GM12878 (cell line): ENCODE results near the gene UNC13D. TPM values are rescaled to one million over a fixed set of nuclear protein-coding genes. Genes with fewer than 3 reads are reported as not detected.

Source experiments
- ATAC-seq: fragments of 200-7000 bp; cut with Tn5 transposase; 3 replicates; pipeline ENCODE4 v1.9.1; 2020; ENCODE audit warnings: mild to moderate bottlenecking, moderate library complexity
- BruUV-seq: library from RNA; stranded (reverse); fragments of 400-500 nt; replicated peaks from 2 replicates; lab custom pipeline; 2021; lab: Mats Ljungman, UMichigan
- CTCF ChIA-PET: fragments of 300-600 bp; sonication (Branson Sonifier 250); formaldehyde crosslinking; extraction: SDS; loops from one replicate; lab custom pipeline; 2021; ENCODE audit warnings: inconsistent platforms; lab: Yijun Ruan, JAX
- POLR2A ChIA-PET: fragments of 350-600 bp; formaldehyde crosslinking; extraction: SDS; loops from one replicate; lab custom pipeline; 2021; ENCODE audit warnings: inconsistent platforms; lab: Charles Lee
- RAD21 ChIA-PET: fragments of 300-600 bp; sonication (Branson Sonifier 250); formaldehyde crosslinking; loops from one replicate; lab custom pipeline; 2023; ENCODE audit warnings: antibody characterized with exemption; ENCODE audit not compliant: unreplicated experiment; lab: Charles Lee
- SMC1A ChIA-PET: fragments of 300-600 bp; sonication (Branson Sonifier 250); formaldehyde crosslinking; loops from one replicate; lab custom pipeline; 2023; ENCODE audit not compliant: unreplicated experiment, uncharacterized antibody; lab: Charles Lee
- DNase-seq: peaks from one replicate; pipeline ENCODE4 v3.0.0-alpha.2; 2011; ENCODE audit warnings: low read depth, low spot score
- FAIRE-seq: peaks from 3 replicates; lab custom pipeline; 2011; peaks lifted over from hg19 to GRCh38; lab: Jason Lieb, UNC
- H2AFZ ChIP-seq: 2 replicates; pipeline ENCODE4 v1.6.0; 2011; ENCODE audit warnings: low read depth, low read length, control low read depth; ENCODE audit not compliant: control insufficient read depth
- H3K27ac ChIP-seq: 2 replicates; pipeline ENCODE4 v1.5.1; 2011; ENCODE audit warnings: control low read depth; ENCODE audit not compliant: control insufficient read depth, insufficient read depth
- H3K27me3 ChIP-seq, 2 experiments: replicated peaks in 1 of 2; 2 replicates each; pipeline versions ENCODE4 v1.6.0 to v1.6.1; 2011; ENCODE audit warnings: low read length in 1 of 2; ENCODE audit not compliant: control insufficient read depth in 2 of 2, insufficient read depth in 2 of 2
- H3K36me3 ChIP-seq, 2 experiments: 2 replicates each; pipeline ENCODE4 v1.5.1; 2011; ENCODE audit warnings: low read length in 1 of 2; ENCODE audit not compliant: control insufficient read depth in 2 of 2, insufficient read depth in 2 of 2
- H3K4me1 ChIP-seq: 2 replicates; pipeline ENCODE4 v1.6.1; 2011; ENCODE audit warnings: mild to moderate bottlenecking, low read length, moderate library complexity, mixed read lengths; ENCODE audit not compliant: control insufficient read depth, insufficient read depth
- H3K4me2 ChIP-seq: 2 replicates; pipeline ENCODE4 v1.6.0; 2011; ENCODE audit warnings: control low read depth; ENCODE audit not compliant: control insufficient read depth, insufficient read depth
- H3K4me3 ChIP-seq: fragments of 200-600 bp; sonication (generic); 2 replicates; pipeline ENCODE4 v1.5.1; 2016
- H3K79me2 ChIP-seq: 2 replicates; pipeline ENCODE4 v1.6.0; 2011; ENCODE audit warnings: low read length; ENCODE audit not compliant: control insufficient read depth, insufficient read depth
- H3K9ac ChIP-seq: 2 replicates; pipeline ENCODE4 v1.8.0; 2011; ENCODE audit warnings: low read length, control low read depth, mixed read lengths; ENCODE audit not compliant: control insufficient read depth, insufficient read depth
- H3K9me3 ChIP-seq: replicated peaks from 3 replicates; pipeline ENCODE4 v1.5.1; 2011; ENCODE audit warnings: mild to moderate bottlenecking, low read length; ENCODE audit not compliant: control insufficient read depth, insufficient read depth
- H4K20me1 ChIP-seq: 2 replicates; pipeline ENCODE4 v1.6.0; 2011; ENCODE audit not compliant: control insufficient read depth, insufficient read depth
- ASH2L ChIP-seq: fragments of 300-600, 200-600 bp; sonication (generic); IDR thresholded peaks from 2 replicates; pipeline ENCODE4 v1.6.1; 2017; ENCODE audit warnings: low read depth, mild to moderate bottlenecking, borderline replicate concordance
- FOS ChIP-seq: IDR thresholded peaks from 3 replicates; pipeline ENCODE4 v1.6.1; 2011; ENCODE audit warnings: borderline replicate concordance; ENCODE audit not compliant: insufficient read length; ENCODE audit errors: extremely low read depth
- JUND ChIP-seq: IDR thresholded peaks from 2 replicates; pipeline ENCODE4 v1.6.1; 2012; ENCODE audit warnings: low read depth, mild to moderate bottlenecking, low read length, improper control_type of control experiment, moderate library complexity
- MXI1 ChIP-seq: fragments of 150-350 bp; IDR thresholded peaks from 2 replicates; pipeline ENCODE4 v1.6.1; 2011; ENCODE audit warnings: low read depth, mild to moderate bottlenecking, inconsistent platforms, low read length, improper control_type of control experiment
- NFXL1 ChIP-seq: fragments of 450-650 bp; IDR thresholded peaks from 2 replicates; pipeline ENCODE4 v1.6.1; 2017; ENCODE audit warnings: antibody characterized with exemption, mild to moderate bottlenecking, borderline replicate concordance
- POLR2A ChIP-seq: IDR thresholded peaks from 2 replicates; pipeline ENCODE4 v1.6.1; 2011; ENCODE audit warnings: low read depth, mild to moderate bottlenecking, low read length
- POU2F2 ChIP-seq: IDR thresholded peaks from 3 replicates; pipeline ENCODE4 v1.6.1; 2011; ENCODE audit warnings: low read depth, mild to moderate bottlenecking, low read length, borderline replicate concordance
- RBBP5 ChIP-seq: fragments of 200-600 bp; sonication (generic); conservative IDR thresholded peaks from 2 replicates; pipeline ENCODE4 v1.6.1; 2016
- RCOR1 ChIP-seq: conservative IDR thresholded peaks from 2 replicates; pipeline ENCODE4 v1.6.1; 2012; ENCODE audit warnings: low read depth, low read length, improper control_type of control experiment
- SRF ChIP-seq, 2 experiments: IDR thresholded peaks; 2 replicates each; pipeline ENCODE4 v1.6.1; 2011; ENCODE audit warnings: low read depth in 2 of 2, low read length in 2 of 2, mild to moderate bottlenecking in 1 of 2, moderate library complexity in 1 of 2
- ZSCAN29 ChIP-seq: fragments of 450-650 bp; IDR thresholded peaks from 2 replicates; pipeline ENCODE4 v1.6.1; 2017; ENCODE audit warnings: mild to moderate bottlenecking, moderate library complexity
- WGBS: methylation state at CpG from one replicate; pipeline ENCODE4 v1.1.6; 2016; ENCODE audit warnings: low lambda C conversion rate; ENCODE audit not compliant: insufficient replicate concordance, insufficient coverage; ENCODE audit errors: missing lambda C conversion rate; 5-methylcytosine and 5-hydroxymethylcytosine counted together
- in situ Hi-C: fragments of 300-500 bp; cut with MboI; formaldehyde crosslinking; loops from 9 replicates; pipeline ENCODE4 v1.14.3; 2018; ENCODE audit warnings: mixed read lengths
- intact Hi-C: fragments of 100-400 bp; cut with micrococcal nuclease; formaldehyde crosslinking; loops from one replicate; pipeline ENCODE4 v1.14.2; 2022; ENCODE audit not compliant: unreplicated experiment
- polyA plus RNA-seq, 11 experiments: library from polyadenylated mRNA; depleted of rRNA in 4 of 11; unstranded in 6 of 11; stranded (reverse) in 5 of 11; fragments of >200 nt; fragmentation: Nextera tagmentation in 4 of 11; fragmentation: Illumina TruSeq in 1 of 11; extraction: Ambion mirVana in 4 of 11; extraction: Trizol in 1 of 11; gene quantifications; 1 replicate in 1 of 11; 2 replicates in 10 of 11; pipeline versions ENCODE4 v1.2.1 to v1.2.3, GENCODE V29; 2011 to 2016; ENCODE audit warnings: inconsistent platforms in 2 of 11, missing spikeins in 2 of 11, low read depth in 1 of 11
- total RNA-seq, 4 experiments: library from RNA; depleted of rRNA in 3 of 4; stranded (reverse); fragments of >200 nt in 3 of 4; fragmentation: Illumina TruSeq in 1 of 4; extraction: Trizol in 1 of 4; gene quantifications; 2 replicates each; pipeline versions ENCODE4 v1.2.1 to v1.2.3, GENCODE V29; 2013 to 2021
- TF ChIP-seq, protein P1 (sequence below): fragments of 150-350 bp; IDR thresholded peaks from 2 replicates; pipeline ENCODE4 v1.6.1; 2016; ENCODE audit warnings: low read depth, low read length
- TF ChIP-seq, protein P2 (sequence below): fragments of 450-650 bp; IDR thresholded peaks from 2 replicates; pipeline ENCODE4 v1.6.1; 2017; ENCODE audit warnings: antibody characterized with exemption, mild to moderate bottlenecking, moderate library complexity
- TF ChIP-seq, protein P3 (sequence below): fragments of 450-650 bp; IDR thresholded peaks from 2 replicates; pipeline ENCODE4 v1.6.1; 2016; ENCODE audit warnings: mild to moderate bottlenecking
- TF ChIP-seq, protein P4 (sequence below): fragments of 450-650 bp; IDR thresholded peaks from 2 replicates; pipeline ENCODE4 v1.6.1; 2017; ENCODE audit warnings: mild to moderate bottlenecking, low read depth, inconsistent platforms; ENCODE audit not compliant: poor library complexity, severe bottlenecking

Gene UNC13D
- total and polyA plus RNA-seq, 10 of the 15 experiments (the other 5 are each of a cell fraction or from before 2014, with no cell fraction given): 0.32 to 63.9 (median 25.2) TPM

DNA sequence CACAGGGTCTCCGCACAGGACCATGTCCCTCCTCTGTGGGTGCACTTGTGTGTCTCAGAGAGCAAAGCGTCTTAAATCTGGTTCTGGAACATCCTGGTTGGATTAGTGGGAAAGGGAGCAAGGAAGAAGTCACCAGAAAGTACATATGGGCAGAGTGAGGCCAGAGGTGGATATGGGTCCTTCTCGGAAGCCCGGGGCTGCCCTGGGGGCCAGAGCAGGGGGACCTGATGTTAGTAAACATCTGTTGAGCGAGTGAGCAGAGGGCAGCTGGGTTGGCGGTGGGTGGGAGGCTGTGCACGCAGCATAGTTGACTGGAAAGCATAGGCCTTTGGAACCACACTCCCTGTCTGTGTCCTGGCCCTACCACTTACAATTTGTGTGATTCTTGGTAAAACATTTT, 22.7 kb downstream of the UNC13D start:
- Histone ChIP-seq H3K4me1 (no peaks in the 10 kb centered on the region), H3K4me3 (no peak overlapping the region), H3K9me3 (no peaks in the 10 kb centered on the region), H3K9ac (no peak overlapping the region), H3K27me3 (no peaks in the 10 kb centered on the region), H2AFZ (no peak overlapping the region), H3K36me3 (peaks cover 20 to 22% of the 10 kb centered on the region in 2 experiments; a peak in 3 of 4 replicates), H3K27ac (no peak overlapping the region), H3K4me2 (no peak overlapping the region), H4K20me1 (no peaks in the 10 kb centered on the region), H3K79me2 (no peaks in the 10 kb centered on the region)
- BruUV-seq: no TSS peak
- ChIA-PET POLR2A (no interaction called here), SMC1A (interaction anchor here (1.1 kb wide), 1 partner anchor 38 kb away, joined by 3 read pairs; no protein-coding TSS in a partner anchor), CTCF (no interaction called here), RAD21 (interaction anchor here (0.9 to 1.0 kb wide), 2 partner anchors 13 to 57 kb away, joined by 4 read pairs; partner anchors contain the start of gene GALK1)
- no peak for FAIRE-seq
- DNase-seq: no peak
- intact Hi-C loops (no loop called here), in situ Hi-C loops (no loop called here)
- 92% methylated on average over 7 of the region's 7 CpGs for WGBS
- TF ChIP-seq RBBP5 (no peak), RCOR1 (no peak), ZSCAN29 (no peak), POLR2A (no peak), POU2F2 (no peak), SRF (IDR thresholded peaks at IDR 0.05; ENCODE audit: low read depth in 2 of 2, low read length in 2 of 2) (no peak), JUND (no peak), ASH2L (no peak), FOS (no peak), NFXL1 (no peak), MXI1 (no peak)
- TF ChIP-seq, protein P1, sequence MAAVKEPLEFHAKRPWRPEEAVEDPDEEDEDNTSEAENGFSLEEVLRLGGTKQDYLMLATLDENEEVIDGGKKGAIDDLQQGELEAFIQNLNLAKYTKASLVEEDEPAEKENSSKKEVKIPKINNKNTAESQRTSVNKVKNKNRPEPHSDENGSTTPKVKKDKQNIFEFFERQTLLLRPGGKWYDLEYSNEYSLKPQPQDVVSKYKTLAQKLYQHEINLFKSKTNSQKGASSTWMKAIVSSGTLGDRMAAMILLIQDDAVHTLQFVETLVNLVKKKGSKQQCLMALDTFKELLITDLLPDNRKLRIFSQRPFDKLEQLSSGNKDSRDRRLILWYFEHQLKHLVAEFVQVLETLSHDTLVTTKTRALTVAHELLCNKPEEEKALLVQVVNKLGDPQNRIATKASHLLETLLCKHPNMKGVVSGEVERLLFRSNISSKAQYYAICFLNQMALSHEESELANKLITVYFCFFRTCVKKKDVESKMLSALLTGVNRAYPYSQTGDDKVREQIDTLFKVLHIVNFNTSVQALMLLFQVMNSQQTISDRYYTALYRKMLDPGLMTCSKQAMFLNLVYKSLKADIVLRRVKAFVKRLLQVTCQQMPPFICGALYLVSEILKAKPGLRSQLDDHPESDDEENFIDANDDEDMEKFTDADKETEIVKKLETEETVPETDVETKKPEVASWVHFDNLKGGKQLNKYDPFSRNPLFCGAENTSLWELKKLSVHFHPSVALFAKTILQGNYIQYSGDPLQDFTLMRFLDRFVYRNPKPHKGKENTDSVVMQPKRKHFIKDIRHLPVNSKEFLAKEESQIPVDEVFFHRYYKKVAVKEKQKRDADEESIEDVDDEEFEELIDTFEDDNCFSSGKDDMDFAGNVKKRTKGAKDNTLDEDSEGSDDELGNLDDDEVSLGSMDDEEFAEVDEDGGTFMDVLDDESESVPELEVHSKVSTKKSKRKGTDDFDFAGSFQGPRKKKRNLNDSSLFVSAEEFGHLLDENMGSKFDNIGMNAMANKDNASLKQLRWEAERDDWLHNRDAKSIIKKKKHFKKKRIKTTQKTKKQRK: no peak
- TF ChIP-seq, protein P2, sequence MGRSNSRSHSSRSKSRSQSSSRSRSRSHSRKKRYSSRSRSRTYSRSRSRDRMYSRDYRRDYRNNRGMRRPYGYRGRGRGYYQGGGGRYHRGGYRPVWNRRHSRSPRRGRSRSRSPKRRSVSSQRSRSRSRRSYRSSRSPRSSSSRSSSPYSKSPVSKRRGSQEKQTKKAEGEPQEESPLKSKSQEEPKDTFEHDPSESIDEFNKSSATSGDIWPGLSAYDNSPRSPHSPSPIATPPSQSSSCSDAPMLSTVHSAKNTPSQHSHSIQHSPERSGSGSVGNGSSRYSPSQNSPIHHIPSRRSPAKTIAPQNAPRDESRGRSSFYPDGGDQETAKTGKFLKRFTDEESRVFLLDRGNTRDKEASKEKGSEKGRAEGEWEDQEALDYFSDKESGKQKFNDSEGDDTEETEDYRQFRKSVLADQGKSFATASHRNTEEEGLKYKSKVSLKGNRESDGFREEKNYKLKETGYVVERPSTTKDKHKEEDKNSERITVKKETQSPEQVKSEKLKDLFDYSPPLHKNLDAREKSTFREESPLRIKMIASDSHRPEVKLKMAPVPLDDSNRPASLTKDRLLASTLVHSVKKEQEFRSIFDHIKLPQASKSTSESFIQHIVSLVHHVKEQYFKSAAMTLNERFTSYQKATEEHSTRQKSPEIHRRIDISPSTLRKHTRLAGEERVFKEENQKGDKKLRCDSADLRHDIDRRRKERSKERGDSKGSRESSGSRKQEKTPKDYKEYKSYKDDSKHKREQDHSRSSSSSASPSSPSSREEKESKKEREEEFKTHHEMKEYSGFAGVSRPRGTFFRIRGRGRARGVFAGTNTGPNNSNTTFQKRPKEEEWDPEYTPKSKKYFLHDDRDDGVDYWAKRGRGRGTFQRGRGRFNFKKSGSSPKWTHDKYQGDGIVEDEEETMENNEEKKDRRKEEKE: no peak
- TF ChIP-seq, protein P3, sequence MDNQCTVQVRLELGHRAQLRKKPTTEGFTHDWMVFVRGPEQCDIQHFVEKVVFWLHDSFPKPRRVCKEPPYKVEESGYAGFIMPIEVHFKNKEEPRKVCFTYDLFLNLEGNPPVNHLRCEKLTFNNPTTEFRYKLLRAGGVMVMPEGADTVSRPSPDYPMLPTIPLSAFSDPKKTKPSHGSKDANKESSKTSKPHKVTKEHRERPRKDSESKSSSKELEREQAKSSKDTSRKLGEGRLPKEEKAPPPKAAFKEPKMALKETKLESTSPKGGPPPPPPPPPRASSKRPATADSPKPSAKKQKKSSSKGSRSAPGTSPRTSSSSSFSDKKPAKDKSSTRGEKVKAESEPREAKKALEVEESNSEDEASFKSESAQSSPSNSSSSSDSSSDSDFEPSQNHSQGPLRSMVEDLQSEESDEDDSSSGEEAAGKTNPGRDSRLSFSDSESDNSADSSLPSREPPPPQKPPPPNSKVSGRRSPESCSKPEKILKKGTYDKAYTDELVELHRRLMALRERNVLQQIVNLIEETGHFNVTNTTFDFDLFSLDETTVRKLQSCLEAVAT: no peak
- TF ChIP-seq, protein P4, sequence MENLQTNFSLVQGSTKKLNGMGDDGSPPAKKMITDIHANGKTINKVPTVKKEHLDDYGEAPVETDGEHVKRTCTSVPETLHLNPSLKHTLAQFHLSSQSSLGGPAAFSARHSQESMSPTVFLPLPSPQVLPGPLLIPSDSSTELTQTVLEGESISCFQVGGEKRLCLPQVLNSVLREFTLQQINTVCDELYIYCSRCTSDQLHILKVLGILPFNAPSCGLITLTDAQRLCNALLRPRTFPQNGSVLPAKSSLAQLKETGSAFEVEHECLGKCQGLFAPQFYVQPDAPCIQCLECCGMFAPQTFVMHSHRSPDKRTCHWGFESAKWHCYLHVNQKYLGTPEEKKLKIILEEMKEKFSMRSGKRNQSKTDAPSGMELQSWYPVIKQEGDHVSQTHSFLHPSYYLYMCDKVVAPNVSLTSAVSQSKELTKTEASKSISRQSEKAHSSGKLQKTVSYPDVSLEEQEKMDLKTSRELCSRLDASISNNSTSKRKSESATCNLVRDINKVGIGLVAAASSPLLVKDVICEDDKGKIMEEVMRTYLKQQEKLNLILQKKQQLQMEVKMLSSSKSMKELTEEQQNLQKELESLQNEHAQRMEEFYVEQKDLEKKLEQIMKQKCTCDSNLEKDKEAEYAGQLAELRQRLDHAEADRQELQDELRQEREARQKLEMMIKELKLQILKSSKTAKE: no peak
- ATAC-seq: no peak
